Retinal pigment epithelial cell (primary cell): ENCODE data around the gene MED12L.
"Not testable (repeated sequence)": the region's sequence is repeated elsewhere in the genome, so short reads cannot be mapped to it uniquely, and the experiment has no call there.

Experiments
- DNase-seq: peaks from one replicate; pipeline ENCODE4 v3.0.0-alpha.2; 2010; ENCODE audit warnings: low read depth
- H3K4me3 ChIP-seq: 2 replicates; pipeline ENCODE4 v1.5.1; 2011; ENCODE audit warnings: mild to moderate bottlenecking, low read length, control low read depth, moderate library complexity
- TF ChIP-seq, protein P1 (sequence below): conservative IDR thresholded peaks from 2 replicates; pipeline ENCODE4 v1.5.1; 2011; ENCODE audit warnings: low read depth, low read length, control low read depth, inconsistent platforms

The MED12L gene

DNA sequence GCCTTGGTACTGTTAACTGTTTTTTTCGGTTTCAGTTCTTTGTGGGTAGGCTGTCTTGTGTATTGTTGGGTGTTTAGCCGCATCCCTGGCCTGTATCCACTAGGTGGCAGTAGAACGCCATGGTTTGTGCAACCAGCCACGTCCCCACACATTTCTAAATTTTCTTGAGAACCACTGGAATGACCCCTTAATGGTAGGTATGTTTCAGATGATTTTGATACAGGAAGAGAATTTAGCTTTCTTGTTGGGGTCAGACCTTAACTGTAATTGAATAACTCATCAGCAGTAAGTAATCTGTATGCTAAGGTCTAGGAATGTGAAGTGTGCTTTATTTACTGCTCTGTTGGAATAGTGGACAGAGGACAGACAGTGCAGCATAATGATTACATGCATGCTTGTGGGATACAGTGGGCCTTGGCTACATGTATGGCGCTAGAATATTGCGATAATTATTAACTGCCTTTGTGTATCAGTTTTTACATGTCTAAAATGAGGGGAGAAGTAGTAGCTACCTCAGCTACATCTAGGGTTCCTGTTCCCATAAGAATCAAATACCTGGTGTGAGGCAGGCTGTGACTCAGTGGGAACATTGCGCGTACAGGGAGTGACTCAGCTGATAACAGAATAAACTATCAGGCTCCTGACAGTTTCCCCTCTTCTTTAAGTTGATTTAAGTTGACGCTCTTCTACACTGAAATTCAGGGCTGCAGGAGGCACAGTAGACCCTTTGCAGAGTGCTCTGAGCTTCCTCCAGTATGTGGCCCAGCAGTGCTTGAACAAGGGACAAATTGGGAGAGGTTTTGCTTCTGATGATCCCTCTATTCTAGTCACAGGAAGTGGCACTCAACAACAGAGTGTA is 142.6 kb downstream of the MED12L start:
- TF ChIP-seq, protein P1, sequence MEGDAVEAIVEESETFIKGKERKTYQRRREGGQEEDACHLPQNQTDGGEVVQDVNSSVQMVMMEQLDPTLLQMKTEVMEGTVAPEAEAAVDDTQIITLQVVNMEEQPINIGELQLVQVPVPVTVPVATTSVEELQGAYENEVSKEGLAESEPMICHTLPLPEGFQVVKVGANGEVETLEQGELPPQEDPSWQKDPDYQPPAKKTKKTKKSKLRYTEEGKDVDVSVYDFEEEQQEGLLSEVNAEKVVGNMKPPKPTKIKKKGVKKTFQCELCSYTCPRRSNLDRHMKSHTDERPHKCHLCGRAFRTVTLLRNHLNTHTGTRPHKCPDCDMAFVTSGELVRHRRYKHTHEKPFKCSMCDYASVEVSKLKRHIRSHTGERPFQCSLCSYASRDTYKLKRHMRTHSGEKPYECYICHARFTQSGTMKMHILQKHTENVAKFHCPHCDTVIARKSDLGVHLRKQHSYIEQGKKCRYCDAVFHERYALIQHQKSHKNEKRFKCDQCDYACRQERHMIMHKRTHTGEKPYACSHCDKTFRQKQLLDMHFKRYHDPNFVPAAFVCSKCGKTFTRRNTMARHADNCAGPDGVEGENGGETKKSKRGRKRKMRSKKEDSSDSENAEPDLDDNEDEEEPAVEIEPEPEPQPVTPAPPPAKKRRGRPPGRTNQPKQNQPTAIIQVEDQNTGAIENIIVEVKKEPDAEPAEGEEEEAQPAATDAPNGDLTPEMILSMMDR = peak; percentile 96
- H3K4me3 ChIP-seq = no peak overlapping the region
- DNase-seq = no peak

DNA sequence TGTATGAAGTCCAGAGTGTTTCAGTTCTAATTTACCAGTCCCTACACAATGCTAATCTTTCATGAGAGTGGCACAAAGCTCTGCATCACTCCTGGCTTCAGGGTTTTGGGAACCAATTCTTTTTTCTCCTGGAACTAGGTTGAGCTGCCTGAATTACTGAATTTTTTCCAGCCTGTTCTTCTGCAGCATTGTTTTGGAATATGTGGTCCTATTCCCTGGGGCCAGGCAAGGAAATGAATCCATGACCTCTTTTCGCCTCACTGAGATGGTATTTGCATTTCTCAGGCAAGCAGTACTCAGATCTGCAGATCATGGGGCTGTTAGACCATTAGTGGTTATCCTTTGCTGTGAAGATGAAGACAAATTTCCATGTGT is 143.2 kb downstream of the MED12L start:
- DNase-seq = no peak
- no peak overlapping the region for H3K4me3 ChIP-seq
- TF ChIP-seq, protein P1 = no peak

DNA sequence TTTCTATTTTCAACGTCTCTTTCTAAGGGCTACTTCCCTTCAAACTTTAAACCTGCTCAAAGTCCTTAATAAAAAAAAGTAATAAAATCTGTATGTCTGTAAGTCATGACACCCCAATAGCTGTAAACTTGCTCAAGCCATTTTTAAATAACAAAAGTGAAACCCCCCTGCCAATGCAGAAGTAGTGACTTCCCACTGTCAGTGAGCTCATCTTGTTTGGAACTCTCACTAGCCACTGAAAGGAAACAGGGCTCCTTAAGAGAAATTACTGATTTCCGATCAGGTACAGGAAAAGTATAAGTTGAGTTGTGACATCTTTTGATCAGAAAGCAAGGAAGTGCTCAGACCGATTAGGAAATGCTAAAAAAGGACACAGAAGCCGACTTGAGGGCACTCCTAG is 145.2 kb downstream of the MED12L start:
- no peak overlapping the region for H3K4me3 ChIP-seq
- no peak for DNase-seq
- TF ChIP-seq, protein P1 = no peak

DNA sequence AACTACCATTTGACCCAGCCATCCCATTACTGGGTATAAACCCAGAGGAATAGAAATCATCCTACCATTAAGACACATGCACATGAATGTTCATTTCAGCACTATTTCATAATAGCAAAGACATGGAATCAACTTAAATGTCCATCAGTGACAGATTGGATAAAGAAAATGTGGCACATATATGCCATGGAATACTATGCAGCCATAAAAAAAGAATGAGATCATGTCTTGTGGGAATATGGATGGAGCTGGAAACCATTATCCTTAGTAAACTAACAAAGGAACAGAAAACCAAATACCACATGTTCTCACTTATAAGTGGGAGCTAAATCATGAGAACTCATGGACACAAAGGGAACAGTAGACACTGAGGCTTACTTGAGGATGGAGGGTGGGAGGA is 146.9 kb downstream of the MED12L start:
- H3K4me3 ChIP-seq, DNase-seq: not testable (repeated sequence)

DNA sequence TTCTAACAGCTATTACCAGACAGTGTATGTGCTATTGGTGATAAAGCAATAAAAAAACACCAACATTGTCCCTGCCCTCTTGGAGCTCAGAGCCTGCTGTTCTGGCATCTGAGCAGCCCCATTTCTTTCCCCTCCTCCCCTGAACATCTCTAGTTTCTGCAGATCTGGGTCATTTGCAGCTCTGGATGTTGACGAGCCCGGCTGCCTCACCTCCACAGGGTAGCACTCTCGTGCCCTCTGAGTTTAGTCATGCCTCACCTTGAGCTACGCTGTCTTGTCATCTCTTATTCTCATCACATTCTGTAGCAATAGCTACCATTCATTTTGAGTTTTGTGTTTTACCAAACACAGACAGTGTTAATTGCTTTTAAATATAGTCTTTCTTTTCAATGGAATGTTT is 147.5 kb downstream of the MED12L start:
- TF ChIP-seq, protein P1 = no peak
- no peak for DNase-seq
- H3K4me3 ChIP-seq = no peak overlapping the region

DNA sequence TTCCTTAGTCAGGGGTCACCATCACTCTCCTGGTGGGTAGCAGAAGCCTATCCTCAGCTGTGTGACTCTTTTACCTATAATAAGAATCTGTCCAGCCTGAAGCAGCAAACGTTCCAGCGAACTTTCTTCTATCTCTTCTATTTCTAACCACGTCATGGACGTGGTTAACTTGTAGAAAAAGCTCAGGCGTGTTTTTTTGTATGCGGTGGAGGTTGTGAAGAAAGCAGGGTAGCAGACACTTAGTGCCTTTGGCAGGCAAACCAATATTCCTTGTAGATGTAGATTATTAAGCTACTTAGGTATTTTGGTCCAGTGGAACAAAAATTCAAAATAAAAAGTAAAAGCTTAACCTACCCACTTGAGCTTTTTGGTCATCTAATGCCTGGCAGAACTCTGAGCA is 149.4 kb downstream of the MED12L start:
- no peak for DNase-seq
- H3K4me3 ChIP-seq = no peak overlapping the region
- TF ChIP-seq, protein P1 = no peak

DNA sequence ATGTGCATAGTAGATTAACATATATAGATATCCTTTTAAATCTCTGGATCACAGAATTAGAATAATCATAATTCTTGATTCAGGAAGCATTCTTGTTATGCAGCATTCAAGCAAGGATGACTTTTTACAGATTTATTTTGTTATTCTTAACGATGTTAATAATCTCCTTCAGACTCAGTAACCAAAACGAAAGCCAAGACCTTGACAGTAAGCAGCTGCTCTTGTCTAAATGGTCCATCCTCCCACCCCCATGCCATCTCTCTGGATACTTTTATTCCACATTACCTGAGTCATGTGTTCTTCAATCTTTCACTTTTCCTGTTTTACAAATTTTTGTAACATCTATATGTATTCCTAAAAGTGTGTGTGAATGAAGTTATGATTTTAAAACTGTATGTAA is 150.9 kb downstream of the MED12L start:
- TF ChIP-seq, protein P1 = no peak
- no peak for DNase-seq

More for the DNA sequence above, 150.9 kb downstream of the MED12L start:
- H3K4me3 ChIP-seq = no peak overlapping the region
